Stomach smooth muscle (tissue), 2 donors: Measurements from ENCODE around the gene NFYC.
"Not testable (repeated sequence)": the region's sequence is repeated elsewhere in the genome, so short reads cannot be mapped to it uniquely, and the experiment has no call there.

ENCODE experiments used
- H3K27ac ChIP-seq: one replicate; pipeline ENCODE4 v1.7.0; 2013; ENCODE audit warnings: mild to moderate bottlenecking, low read length, inconsistent platforms
- H3K27me3 ChIP-seq, 2 donors: one replicate each; pipeline ENCODE4 v1.7.0; 2013; ENCODE audit warnings: low read length in 2 of 2; ENCODE audit not compliant: insufficient read depth in 2 of 2, control insufficient read depth in 1 of 2
- H3K36me3 ChIP-seq, 2 donors: one replicate each; pipeline ENCODE4 v1.7.0; 2013; ENCODE audit warnings: low read length in 2 of 2; ENCODE audit not compliant: control insufficient read depth in 2 of 2, insufficient read depth in 2 of 2
- H3K4me1 ChIP-seq: one replicate; pipeline ENCODE4 v1.7.0; 2013; ENCODE audit warnings: low read length; ENCODE audit not compliant: control insufficient read depth, insufficient read depth
- H3K4me3 ChIP-seq, 2 donors: one replicate each; pipeline ENCODE4 v1.7.0; 2013; ENCODE audit warnings: low read length in 2 of 2
- H3K9ac ChIP-seq, 2 donors: one replicate each; pipeline ENCODE4 v1.7.0; 2013; ENCODE audit warnings: low read length in 2 of 2, mild to moderate bottlenecking in 1 of 2
- H3K9me3 ChIP-seq, 2 donors: one replicate each; pipeline ENCODE4 v1.7.0; 2013; ENCODE audit warnings: low read length in 2 of 2; ENCODE audit not compliant: control insufficient read depth in 2 of 2
- donor health status: healthy.
- donor health status: Pancreatic carcinoma.

The NFYC gene

GRCh38 chr1:40720493-40720892, 29.0 kb downstream of the NFYC start:
- Histone ChIP-seq H3K27me3 (no peaks in the 10 kb centered on the region), H3K4me1 (peaks cover 21% of the 10 kb centered on the region), H3K4me3 (no peak overlapping the region), H3K36me3 (no peaks in the 10 kb centered on the region), H3K27ac (no peak overlapping the region), H3K9ac (no peak overlapping the region), H3K9me3 (no peaks in the 10 kb centered on the region)

GRCh38 chr1:40722622-40723021, 31.1 kb downstream of the NFYC start:
- peaks cover 18% of the 10 kb centered on the region for H3K4me1 ChIP-seq
- no peaks in the 10 kb centered on the region for H3K27me3 ChIP-seq
- H3K27ac ChIP-seq = no peak overlapping the region
- H3K36me3 ChIP-seq = no peaks in the 10 kb centered on the region
- no peak overlapping the region for H3K9ac ChIP-seq
- no peak overlapping the region for H3K4me3 ChIP-seq
- H3K9me3 ChIP-seq = no peaks in the 10 kb centered on the region

- H3K4me1 ChIP-seq = peaks cover 14% of the 10 kb centered on the region
- H3K27ac ChIP-seq = no peak overlapping the region
- peak overlapping the region in 1 of 2 donors; percentile 7 for H3K9ac ChIP-seq
- no peaks in the 10 kb centered on the region for H3K9me3 ChIP-seq
- H3K27me3 ChIP-seq = no peaks in the 10 kb centered on the region
- no peaks in the 10 kb centered on the region for H3K36me3 ChIP-seq
- no peak overlapping the region for H3K4me3 ChIP-seq
Observed at GRCh38 chr1:40723196-40723955, 31.9 kb downstream of the NFYC start.

- H3K9ac ChIP-seq, H3K9me3 ChIP-seq, H3K27me3 ChIP-seq, H3K4me3 ChIP-seq, H3K36me3 ChIP-seq, H3K27ac ChIP-seq: not testable (repeated sequence)
- H3K4me1 ChIP-seq = peaks cover 16% of the 10 kb centered on the region
Observed at GRCh38 chr1:40727662-40728061, 36.2 kb downstream of the NFYC start.

- H3K27ac ChIP-seq, H3K9me3 ChIP-seq, H3K4me3 ChIP-seq, H3K27me3 ChIP-seq, H3K9ac ChIP-seq, H3K36me3 ChIP-seq: not testable (repeated sequence)
- H3K4me1 ChIP-seq = peaks cover 12% of the 10 kb centered on the region
Observed at GRCh38 chr1:40729316-40729862, 37.9 kb downstream of the NFYC start.

- H3K27me3 ChIP-seq = no peaks in the 10 kb centered on the region
- H3K36me3 ChIP-seq = peaks cover 0 to 4% of the 10 kb centered on the region in 2 donors
- no peaks in the 10 kb centered on the region for H3K9me3 ChIP-seq
- no peak overlapping the region for H3K9ac ChIP-seq
- H3K27ac ChIP-seq = no peak overlapping the region
- H3K4me1 ChIP-seq = peaks cover 15% of the 10 kb centered on the region
- no peak overlapping the region for H3K4me3 ChIP-seq
Observed at GRCh38 chr1:40732756-40733301, 41.3 kb downstream of the NFYC start.

GRCh38 chr1:40734882-40735628, 43.6 kb downstream of the NFYC start:
- Histone ChIP-seq H3K36me3 (peaks cover 7 to 10% of the 10 kb centered on the region in 2 donors), H3K4me1 (peaks cover 18% of the 10 kb centered on the region), H3K27me3 (no peaks in the 10 kb centered on the region), H3K4me3 (no peak overlapping the region), H3K27ac (no peak overlapping the region), H3K9ac (no peak overlapping the region), H3K9me3 (no peaks in the 10 kb centered on the region)

GRCh38 chr1:40736085-40736531, 44.6 kb downstream of the NFYC start:
- H3K36me3 ChIP-seq = peaks cover 7% of the 10 kb centered on the region in 2 donors
- H3K27ac ChIP-seq = peak overlapping the region; percentile 41
- H3K9ac ChIP-seq = peak overlapping the region in 1 of 2 donors; percentile 40
- H3K9me3 ChIP-seq = no peaks in the 10 kb centered on the region
- no peak overlapping the region for H3K4me3 ChIP-seq
- H3K27me3 ChIP-seq = no peaks in the 10 kb centered on the region
- H3K4me1 ChIP-seq = peaks cover 16% of the 10 kb centered on the region

GRCh38 chr1:40738831-40739230, 47.3 kb downstream of the NFYC start:
- no peak overlapping the region for H3K9ac ChIP-seq
- no peak overlapping the region for H3K4me3 ChIP-seq
- no peaks in the 10 kb centered on the region for H3K27me3 ChIP-seq
- no peaks in the 10 kb centered on the region for H3K9me3 ChIP-seq
- peaks cover 13% of the 10 kb centered on the region for H3K4me1 ChIP-seq
- peaks cover 11 to 16% of the 10 kb centered on the region in 2 donors for H3K36me3 ChIP-seq
- no peak overlapping the region for H3K27ac ChIP-seq

GRCh38 chr1:40739455-40740008, 48.0 kb downstream of the NFYC start:
- Histone ChIP-seq H3K4me1 (peaks cover 13% of the 10 kb centered on the region), H3K27me3 (no peaks in the 10 kb centered on the region), H3K9ac (no peak overlapping the region), H3K4me3 (no peak overlapping the region), H3K36me3 (peaks cover 15 to 18% of the 10 kb centered on the region in 2 donors), H3K27ac (peak overlapping the region; percentile 33), H3K9me3 (no peaks in the 10 kb centered on the region)
